ENCODE results near the gene CNPPD1.
"Not testable (repeated sequence)": the region's sequence is repeated elsewhere in the genome, so short reads cannot be mapped to it uniquely, and the experiment has no call there.

CNPPD1 gene

GRCh38 chr2:219207884-219208740, 31.4 kb upstream of the CNPPD1 start:
- DNase-seq, result peak; percentile 44

DNA sequence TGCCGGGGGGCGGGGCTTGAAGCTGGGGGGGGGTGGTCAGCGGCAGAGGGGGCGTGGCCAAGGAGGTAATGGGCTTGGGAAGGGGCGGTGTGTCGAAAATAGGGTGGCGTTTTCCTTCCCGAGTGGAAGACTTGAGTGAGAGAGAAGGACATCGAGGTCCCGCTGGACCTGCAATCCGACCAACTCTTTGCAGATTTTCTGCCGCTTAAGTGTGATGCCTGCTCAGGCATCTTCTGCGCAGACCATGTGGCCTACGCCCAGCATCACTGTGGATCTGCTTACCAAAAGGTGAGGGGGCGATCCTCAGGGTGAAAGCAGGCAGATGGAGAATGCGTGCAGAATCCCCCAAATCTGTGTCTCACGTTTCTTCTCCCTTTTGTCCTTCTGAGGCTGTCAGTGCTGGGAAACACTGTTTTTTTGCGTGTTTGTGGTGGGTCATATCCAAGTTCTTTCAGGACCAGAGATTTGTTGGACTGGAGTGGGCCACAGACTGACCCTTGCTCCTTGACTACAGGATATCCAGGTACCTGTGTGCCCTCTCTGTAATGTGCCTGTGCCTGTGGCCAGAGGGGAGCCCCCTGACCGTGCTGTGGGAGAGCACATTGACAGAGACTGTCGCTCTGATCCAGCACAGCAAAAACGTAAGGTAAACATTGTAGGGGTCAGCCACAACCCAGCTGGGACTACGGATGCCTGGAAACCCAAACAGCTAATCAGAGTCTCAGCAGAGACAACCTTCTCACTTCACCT, 30.6 kb upstream of the CNPPD1 start:
- DNase-seq, result no peak

- peak; percentile 93 for DNase-seq
Measured at GRCh38 chr2:219206328-219207133, 29.8 kb upstream of the CNPPD1 start, which contains the start of gene ZFAND2B. TSS of gene ZFAND2B (plus strand) at chr2:219206782. CDS start at chr2:219206988, 206 bp downstream.

GRCh38 chr2:219205981-219206327, 29.2 kb upstream of the CNPPD1 start:
- no peak for DNase-seq

GRCh38 chr2:219205165-219205538, 28.4 kb upstream of the CNPPD1 start:
- no peak for DNase-seq

DNA sequence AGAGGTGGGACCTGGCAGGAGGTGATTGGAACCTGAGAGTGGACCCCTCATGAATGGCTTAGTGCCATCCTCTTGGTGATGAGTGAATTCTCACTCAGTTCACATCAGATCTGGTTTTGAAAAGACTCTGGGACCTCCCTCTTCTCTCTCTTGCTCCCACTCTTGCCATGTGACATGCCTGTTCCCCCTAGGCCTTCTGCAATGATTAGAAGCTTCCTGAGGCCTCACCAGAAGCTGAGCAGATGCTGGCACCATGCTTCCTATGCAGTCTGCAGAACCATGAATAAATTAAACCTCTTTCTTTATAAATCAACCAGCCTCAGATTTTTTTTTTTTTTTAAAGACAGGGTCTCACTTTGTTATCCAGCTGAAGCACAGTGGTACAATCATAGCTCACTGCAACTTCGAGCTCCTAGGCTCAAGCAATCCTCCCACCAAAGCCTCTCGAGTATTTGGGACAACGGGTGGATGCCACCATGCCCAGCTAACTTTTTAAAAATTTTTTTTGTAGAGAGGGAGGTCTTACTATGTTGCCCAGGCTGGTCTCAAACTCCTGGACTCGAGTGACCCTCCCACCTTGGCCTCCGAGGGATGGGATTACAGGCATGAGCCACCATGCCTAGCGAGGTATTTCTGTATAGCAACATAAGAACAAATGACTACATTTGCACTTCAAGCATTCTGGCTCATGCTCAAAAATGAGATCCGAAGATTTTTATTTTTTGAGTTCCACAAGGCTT, 27.9 kb upstream of the CNPPD1 start:
- no peak for DNase-seq

GRCh38 chr2:219201331-219201730, 24.6 kb upstream of the CNPPD1 start:
- DNase-seq, result not testable (repeated sequence)

GRCh38 chr2:219200502-219201326, 24.0 kb upstream of the CNPPD1 start:
- DNase-seq, result not testable (repeated sequence)

DNA sequence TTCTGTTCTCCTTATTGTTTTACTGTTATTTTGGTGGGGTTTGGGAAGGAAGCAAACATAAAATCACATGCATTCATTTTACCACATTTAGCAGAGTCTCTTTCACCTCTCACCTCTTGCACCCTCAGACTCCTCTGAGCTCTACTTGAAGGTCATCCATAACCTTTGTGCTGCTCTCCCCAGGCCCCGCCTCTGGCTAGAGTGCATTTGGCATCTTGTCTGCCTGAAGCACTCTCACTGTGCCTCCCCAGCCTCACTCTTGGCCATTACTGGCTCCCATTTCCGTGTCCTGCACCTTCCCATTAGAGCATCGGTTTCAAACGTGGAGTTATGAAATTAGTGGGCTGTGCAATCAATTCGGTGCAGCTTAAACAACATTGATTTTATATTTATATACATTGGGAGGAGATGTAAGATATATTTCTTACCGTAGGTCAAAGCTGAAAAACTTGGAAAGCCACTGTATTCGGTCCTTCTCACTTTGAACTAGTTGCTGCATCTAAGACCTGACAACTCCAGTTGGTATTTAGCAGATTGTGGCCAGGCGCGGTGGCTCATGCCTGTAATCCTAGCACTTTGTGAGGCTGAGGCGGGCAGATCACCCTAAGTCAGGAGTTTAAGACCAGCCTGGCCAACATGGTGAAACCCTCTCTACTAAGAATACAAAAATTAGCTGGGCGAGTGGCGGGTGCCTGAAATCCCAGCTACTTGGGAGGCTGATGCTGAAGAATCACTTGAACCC, 22.9 kb upstream of the CNPPD1 start:
- no peak for DNase-seq

DNA sequence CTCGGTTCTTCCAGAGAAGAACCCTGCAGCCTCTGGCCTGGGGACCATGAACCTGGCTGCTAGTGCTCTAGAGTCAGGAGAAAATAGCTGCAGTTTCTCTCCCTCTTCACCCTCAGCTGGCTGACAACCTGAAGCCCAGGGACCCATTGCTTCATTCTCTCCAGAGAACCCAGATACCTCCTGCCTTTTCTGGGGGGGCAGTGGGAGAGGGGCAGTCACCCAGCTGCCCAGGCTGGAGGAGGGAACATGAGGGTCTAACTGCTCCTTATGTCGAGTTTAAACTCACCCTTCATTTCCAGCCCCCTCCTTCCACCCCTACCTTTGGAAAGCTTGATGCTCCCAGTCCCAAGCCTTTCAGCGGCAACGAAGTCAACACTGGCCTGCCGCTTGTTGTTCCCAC, 22.2 kb upstream of the CNPPD1 start:
- DNase-seq, result no peak

GRCh38 chr2:219197388-219197787, 20.7 kb upstream of the CNPPD1 start:
- no peak for DNase-seq

GRCh38 chr2:219186754-219187456, 10.2 kb upstream of the CNPPD1 start:
- no peak for DNase-seq

DNA sequence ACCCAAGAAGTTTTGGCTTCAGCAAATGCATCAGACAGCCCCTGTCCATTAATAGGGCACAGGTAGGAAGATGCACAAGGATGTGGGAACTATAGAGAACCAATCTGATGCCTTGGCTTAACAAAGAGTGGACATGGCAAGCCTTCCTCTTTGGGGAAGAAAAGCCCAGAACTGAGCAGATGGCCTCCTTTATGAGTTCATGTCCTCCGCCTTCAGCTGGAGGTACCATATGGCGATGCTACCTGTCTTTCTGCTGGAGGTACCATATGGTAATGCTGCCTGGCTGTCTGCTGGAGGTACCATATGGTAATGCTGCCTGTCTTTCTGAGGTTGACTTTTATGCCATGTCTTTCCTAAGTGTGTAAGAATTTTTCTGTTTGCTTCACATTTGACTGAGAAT, 7.4 kb upstream of the CNPPD1 start:
- no peak for DNase-seq

DNA sequence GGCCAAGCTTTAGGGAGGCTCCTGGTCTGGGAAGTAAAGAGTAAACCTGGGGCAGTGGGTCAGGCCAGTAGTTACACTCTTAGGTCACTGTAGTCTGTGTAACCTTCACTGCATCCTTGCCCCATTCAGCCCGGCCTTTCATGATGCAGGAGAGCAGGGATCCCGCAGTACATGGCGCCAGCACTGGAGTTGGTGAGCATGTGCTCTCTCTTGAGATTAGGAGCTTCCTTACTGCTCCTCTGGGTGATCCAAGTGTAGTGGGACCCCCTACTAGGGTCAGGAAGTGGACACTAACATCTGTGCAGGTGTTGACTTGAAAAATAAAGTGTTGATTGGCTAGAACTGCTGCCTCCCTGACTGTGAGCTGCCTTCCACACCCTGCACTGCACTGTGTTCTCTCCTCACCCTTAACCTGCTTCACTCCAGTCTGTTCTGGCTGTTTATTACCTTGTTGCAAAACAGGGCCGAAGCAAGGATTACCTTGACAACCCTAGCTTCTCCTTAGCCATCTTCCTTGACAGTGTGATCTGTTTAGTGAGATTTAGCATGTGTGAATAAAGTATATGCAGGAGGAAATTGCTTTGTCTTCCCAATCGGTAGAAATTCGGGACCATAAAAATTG, 6.5 kb upstream of the CNPPD1 start:
- no peak for DNase-seq

DNA sequence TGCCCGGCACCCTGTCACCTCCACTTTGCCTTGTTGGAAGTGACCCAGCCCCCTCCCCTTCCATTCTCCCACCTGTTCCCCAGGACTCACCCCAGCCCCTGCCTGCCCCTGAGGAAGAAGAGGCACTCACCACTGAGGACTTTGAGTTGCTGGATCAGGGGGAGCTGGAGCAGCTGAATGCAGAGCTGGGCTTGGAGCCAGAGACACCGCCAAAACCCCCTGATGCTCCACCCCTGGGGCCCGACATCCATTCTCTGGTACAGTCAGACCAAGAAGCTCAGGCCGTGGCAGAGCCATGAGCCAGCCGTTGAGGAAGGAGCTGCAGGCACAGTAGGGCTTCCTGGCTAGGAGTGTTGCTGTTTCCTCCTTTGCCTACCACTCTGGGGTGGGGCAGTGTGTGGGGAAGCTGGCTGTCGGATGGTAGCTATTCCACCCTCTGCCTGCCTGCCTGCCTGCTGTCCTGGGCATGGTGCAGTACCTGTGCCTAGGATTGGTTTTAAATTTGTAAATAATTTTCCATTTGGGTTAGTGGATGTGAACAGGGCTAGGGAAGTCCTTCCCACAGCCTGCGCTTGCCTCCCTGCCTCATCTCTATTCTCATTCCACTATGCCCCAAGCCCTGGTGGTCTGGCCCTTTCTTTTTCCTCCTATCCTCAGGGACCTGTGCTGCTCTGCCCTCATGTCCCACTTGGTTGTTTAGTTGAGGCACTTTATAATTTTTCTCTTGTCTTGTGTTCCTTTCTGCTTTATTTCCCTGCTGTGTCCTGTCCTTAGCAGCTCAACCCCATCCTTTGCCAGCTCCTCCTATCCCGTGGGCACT, 5.8 kb upstream of the CNPPD1 start:
- no peak for DNase-seq

DNA sequence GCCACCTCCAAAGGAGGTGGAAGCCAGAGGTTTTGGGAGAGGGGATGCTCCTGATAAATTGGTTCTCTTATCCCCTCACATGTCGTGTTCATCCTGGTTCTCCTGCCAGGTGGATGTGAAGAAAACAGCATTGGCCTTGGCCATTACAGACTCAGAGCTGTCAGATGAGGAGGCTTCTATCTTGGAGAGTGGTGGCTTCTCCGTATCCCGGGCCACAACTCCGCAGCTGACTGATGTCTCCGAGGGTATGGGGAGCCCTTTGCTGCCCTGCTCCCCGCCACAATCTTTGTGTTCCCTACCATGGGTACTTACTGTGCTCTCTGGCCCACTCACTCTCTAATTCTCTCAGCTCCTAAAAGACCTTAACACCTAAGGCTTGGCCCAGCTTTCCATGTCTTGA, 4.8 kb upstream of the CNPPD1 start:
- DNase-seq, result no peak

GRCh38 chr2:219180961-219181360, 4.2 kb upstream of the CNPPD1 start:
- no peak for DNase-seq

DNA sequence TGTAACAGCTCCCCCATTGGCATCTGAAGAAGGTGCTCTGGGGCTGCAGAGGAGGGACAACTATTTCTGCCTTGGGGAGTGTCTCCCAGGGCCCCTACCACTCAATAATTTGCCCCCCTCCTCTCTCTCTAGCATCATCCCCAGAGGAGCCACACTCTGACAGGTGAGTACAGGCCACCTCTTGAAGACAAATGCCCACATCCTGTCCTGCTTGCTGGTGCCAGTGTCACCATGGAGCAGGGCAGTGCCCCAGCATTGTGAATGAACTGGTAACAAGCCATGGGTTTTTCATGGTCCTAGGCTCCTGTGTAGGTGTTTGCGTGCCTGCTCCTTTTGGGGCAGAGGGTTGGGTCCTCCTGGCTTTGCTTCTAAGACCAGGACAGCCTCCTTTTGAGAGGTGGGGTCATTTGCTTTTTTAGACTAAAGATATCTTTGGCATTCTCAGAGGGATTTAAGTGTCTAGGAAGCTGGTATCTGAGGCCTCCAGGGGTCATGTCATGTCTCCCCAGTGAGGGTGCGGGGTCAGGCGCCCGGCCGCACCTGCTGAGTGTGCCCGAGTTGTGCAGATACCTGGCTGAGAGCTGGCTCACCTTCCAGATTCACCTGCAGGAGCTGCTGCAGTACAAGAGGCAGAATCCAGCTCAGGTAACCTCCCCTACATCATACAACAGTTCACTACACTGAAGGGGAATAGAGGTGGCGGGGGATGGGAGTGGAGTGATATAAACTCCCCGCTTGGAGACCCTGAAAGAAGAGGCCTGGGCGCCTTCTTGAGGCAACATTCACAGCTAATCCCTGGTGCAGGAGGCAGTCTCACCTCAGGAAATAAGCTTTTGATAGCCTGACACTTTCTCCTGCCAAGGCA, 3.1 kb upstream of the CNPPD1 start:
- no peak for DNase-seq

Measured in fibroblast of skin of back (primary cell).